GM12864 (cell line): Measurements from ENCODE around the gene KLK8.
"Not testable (repeated sequence)": the region's sequence is repeated elsewhere in the genome, so short reads cannot be mapped to it uniquely, and the experiment has no call there.

Experiments used
- DNase-seq: peaks from one replicate; pipeline ENCODE4 v3.0.0-alpha.2; 2011; ENCODE audit warnings: low read depth
- H3K4me3 ChIP-seq: 2 replicates; pipeline ENCODE4 v1.5.1; 2011; ENCODE audit warnings: mild to moderate bottlenecking, low read depth, low read length, control low read depth
- TF ChIP-seq, protein P1 (sequence below): IDR thresholded peaks from 2 replicates; pipeline ENCODE4 v1.5.1; 2011; ENCODE audit warnings: low read depth, mild to moderate bottlenecking, moderate library complexity, low read length, control low read depth, inconsistent platforms; ENCODE audit errors: missing control alignments

The KLK8 gene

DNA sequence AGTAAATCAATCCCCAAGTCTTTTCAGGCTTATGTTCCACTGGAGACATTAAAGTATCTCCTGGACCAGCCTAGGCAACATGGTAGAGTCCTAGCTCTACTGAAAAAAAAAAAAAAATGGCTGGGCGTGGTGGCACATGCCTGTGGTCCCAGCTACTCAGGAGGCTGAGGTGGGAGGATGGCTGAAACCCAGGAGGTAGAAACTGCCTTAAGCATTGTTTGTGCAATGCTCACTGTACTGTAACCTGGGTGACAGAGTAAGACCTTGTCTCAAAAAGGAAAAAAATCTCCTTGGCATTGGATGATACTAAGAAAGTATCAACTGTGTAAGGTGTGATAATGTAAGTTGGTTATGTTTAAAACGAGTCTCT is 8.8 kb downstream of the KLK8 start:
- no peak overlapping the region for H3K4me3 ChIP-seq
- TF ChIP-seq, protein P1, sequence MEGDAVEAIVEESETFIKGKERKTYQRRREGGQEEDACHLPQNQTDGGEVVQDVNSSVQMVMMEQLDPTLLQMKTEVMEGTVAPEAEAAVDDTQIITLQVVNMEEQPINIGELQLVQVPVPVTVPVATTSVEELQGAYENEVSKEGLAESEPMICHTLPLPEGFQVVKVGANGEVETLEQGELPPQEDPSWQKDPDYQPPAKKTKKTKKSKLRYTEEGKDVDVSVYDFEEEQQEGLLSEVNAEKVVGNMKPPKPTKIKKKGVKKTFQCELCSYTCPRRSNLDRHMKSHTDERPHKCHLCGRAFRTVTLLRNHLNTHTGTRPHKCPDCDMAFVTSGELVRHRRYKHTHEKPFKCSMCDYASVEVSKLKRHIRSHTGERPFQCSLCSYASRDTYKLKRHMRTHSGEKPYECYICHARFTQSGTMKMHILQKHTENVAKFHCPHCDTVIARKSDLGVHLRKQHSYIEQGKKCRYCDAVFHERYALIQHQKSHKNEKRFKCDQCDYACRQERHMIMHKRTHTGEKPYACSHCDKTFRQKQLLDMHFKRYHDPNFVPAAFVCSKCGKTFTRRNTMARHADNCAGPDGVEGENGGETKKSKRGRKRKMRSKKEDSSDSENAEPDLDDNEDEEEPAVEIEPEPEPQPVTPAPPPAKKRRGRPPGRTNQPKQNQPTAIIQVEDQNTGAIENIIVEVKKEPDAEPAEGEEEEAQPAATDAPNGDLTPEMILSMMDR, result no peak
- DNase-seq, result no peak

DNA sequence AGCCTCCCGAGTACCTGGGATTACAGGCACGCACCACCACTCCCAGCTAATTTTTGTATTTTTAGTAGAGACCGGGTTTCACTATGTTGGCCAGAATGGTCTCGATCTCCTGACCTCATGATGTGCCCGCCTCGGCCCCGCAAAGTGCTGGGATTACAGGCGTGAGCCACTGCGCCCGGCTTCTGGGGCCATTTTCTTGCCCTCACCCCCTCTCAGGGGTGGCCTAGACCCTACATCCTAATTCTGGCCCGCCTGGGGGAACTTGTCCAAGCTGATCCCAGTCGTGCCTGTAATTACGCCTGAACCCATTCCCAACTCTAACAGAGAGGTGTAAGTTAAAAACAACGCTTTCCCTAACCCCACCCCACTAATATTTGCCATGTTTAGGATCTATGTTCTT is 17.0 kb downstream of the KLK8 start:
- not testable (repeated sequence) for H3K4me3 ChIP-seq, DNase-seq

DNA sequence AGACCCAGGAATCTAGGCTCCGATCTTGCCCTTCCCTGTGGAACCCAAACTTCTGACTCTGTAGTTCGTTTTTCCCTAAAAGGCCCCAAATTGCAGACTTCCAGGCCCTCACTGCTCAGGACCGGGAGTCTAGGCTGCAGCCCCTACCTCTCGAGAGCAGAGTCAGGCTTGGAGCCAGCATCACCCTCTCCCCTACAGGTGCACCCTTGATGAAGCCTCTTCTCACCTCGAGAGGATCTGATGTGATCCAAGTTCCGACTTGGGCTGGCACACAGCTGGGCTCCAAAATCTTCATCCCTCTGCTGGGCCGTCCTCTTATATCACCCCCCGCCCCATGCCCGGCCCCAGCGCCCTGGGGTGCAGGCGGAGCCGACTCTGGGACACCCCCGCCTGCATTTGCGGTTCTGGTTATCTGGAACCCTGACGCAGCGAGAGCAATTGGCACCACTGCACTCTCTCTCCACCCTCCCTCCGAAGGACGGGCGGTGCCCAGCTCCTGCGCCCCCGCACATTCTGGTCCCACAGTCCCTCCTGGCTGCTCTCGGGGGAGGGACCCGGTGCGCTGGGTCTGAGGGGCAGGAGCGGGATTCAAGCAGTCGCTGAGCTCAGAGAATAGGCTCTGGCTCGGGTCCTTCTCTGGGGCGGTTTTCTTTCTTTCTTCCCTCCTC is 17.6 kb downstream of the KLK8 start, which contains the start of gene KLK7:
KLK7 (minus strand) TSS at position 293 of the 668 bp plus-strand sequence. CDS start 1,518 bp downstream, outside the sequence.
- TF ChIP-seq, protein P1, result no peak
- H3K4me3 ChIP-seq, result no peak within 1 kb of the TSS
- DNase-seq, result no peak

DNA sequence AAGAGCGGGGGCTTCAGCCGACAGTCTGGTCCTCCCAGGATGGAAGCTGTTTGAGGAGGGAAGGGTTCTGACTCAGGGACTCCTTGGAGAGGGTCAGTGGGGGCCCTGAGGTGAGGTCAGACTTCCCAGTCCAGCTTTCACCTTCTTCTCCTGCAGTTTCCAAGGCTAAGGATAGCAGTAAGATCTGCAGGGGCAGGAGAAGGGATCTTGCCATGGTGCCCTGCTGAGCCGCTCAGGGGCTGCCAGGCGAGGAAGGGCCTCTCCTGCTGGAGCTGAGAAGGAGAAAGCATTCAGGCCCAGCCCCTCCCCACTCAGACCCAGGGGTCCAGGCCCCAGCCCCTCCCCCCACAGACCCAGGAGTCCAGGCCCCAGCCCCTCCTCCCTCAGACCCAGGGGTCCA is 19.2 kb downstream of the KLK8 start:
- no peak overlapping the region for H3K4me3 ChIP-seq
- TF ChIP-seq, protein P1, result no peak
- DNase-seq, result no peak

DNA sequence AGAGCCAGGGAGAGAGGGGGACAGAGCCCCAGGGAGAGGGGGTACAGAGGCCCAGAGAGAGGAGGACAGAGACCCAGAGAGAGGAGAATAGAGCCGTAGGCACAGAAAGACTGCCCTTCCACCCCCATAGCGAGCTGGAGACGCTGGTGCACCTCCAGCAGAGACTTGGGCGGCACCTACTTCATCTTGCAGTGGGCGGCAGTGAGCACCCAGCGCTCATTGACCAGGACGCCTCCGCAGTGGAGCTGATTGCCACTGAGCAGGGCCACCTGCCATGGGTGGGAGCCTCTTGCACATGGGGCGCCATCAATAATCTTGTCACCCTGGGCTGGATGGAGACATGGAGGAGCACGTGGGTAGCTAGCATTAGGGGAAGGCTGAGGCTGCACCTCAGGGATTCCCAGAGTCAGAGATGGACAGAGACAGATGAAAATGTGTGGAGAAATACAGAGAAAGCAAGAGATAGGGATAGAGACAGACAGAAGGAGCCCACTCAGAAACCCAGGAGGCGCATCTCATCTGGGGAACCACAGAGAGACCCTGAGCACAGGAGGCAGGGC is 19.7 kb downstream of the KLK8 start:
- DNase-seq, result no peak
- no peak overlapping the region for H3K4me3 ChIP-seq
- TF ChIP-seq, protein P1, result no peak

DNA sequence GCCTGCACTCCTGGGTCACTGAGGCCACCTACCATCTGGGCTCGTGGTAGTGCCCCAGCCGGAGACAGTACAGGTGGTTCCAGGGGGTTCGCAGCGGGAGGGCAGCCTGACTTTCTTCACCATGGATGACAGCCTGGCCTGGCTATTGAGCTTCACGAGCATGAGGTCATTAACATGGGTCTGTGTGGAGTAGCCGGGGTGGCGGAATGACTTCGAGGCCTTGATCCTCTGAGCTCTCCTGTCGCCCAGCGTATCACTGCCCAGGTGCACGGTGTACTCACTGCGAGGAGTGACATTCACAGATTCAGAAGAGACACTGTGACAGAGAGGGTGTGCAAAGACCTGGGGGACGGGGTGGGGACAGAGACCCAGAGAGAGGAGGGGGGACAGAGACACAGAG is 21.2 kb downstream of the KLK8 start:
- TF ChIP-seq, protein P1, result no peak
- no peak overlapping the region for H3K4me3 ChIP-seq
- DNase-seq, result no peak

DNA sequence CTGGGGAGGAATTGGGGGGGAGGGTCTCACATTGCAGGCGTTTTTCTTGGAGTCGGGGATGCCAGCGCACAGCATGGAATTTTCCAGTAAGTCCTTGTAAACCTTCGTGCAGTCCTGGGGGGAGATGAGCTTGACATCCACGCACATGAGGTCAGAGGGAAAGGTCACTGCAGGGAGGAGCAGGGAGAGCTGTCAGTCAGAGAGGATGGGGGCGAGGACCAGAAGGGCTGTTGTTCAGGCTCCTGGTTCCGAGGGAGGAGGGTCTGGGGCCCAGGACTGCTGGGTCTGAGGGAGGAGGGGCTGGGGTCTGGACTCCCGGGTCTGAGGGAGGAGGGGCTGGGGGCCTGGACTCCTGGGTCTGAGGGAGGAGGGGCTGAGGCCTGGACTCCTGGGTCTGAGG is 21.6 kb downstream of the KLK8 start:
- no peak for DNase-seq
- TF ChIP-seq, protein P1, result no peak
- H3K4me3 ChIP-seq, result no peak overlapping the region
